Ureter (tissue), 1 donor: ENCODE measurements around the gene DVL3. TPM values are rescaled to one million over a fixed set of nuclear protein-coding genes. Genes with fewer than 3 reads are reported as not detected.
A peak's percentile ranks its signal among the peaks of the same experiment; 100 is the strongest.
"Not testable (repeated sequence)": the region's sequence is repeated elsewhere in the genome, so short reads cannot be mapped to it uniquely, and the experiment has no call there.

Experiments
- DNase-seq: peaks from one replicate; pipeline ENCODE4 v3.0.0-alpha.2; 2020; ENCODE audit warnings: low spot score
- total RNA-seq: library from RNA; stranded (reverse); gene quantifications from one replicate; pipeline ENCODE4 v1.2.4, GENCODE V29; 2023
- donor health status: DM: yes; HTN: yes; CAD: no.

The DVL3 gene
- total RNA-seq = 61.1 TPM

GRCh38 chr3:184154885-184155643 lies at the start of gene DVL3:
TSS of gene DVL3 (plus strand) at chr3:184155377. CDS start at chr3:184155636, 259 bp downstream.
- no peak for DNase-seq

GRCh38 chr3:184110316-184110725 lies 44.9 kb upstream of the DVL3 start:
- no peak for DNase-seq

- no peak for DNase-seq
These were observed 39.2 kb upstream of the DVL3 start for GRCh38 chr3:184116017-184116416.

- no peak for DNase-seq
These were observed 37.5 kb upstream of the DVL3 start for GRCh38 chr3:184117636-184118035.

GRCh38 chr3:184121031-184121430 lies 34.1 kb upstream of the DVL3 start:
- DNase-seq = not testable (repeated sequence)

GRCh38 chr3:184126006-184126405 lies 29.2 kb upstream of the DVL3 start:
- DNase-seq = no peak

GRCh38 chr3:184129012-184129411 lies 26.2 kb upstream of the DVL3 start:
- DNase-seq = no peak

GRCh38 chr3:184132945-184133344 lies 22.2 kb upstream of the DVL3 start:
- no peak for DNase-seq

- DNase-seq = peak; percentile 89
These were observed 21.1 kb upstream of the DVL3 start for GRCh38 chr3:184133840-184134745.

GRCh38 chr3:184134746-184135148 lies 20.4 kb upstream of the DVL3 start:
- DNase-seq = no peak

- DNase-seq = peak; percentile 90
These were observed 19.8 kb upstream of the DVL3 start, which contains the start of gene EIF2B5 for GRCh38 chr3:184135149-184135910. TSS of gene EIF2B5 (plus strand) at chr3:184135358. CDS start at chr3:184135386, 28 bp downstream.

- DNase-seq = no peak
These were observed 19.3 kb upstream of the DVL3 start for GRCh38 chr3:184135911-184136260.

- no peak for DNase-seq
These were observed 14.7 kb upstream of the DVL3 start for GRCh38 chr3:184140436-184140835.

GRCh38 chr3:184142199-184142598 lies 13.0 kb upstream of the DVL3 start:
- no peak for DNase-seq

- no peak for DNase-seq
These were observed 11.8 kb upstream of the DVL3 start for GRCh38 chr3:184143327-184143726.

- DNase-seq = no peak
These were observed 10.7 kb upstream of the DVL3 start for GRCh38 chr3:184144505-184144904.

- no peak for DNase-seq
These were observed 10.1 kb upstream of the DVL3 start for GRCh38 chr3:184145111-184145524.

- no peak for DNase-seq
These were observed 9.4 kb upstream of the DVL3 start for GRCh38 chr3:184145751-184146270.

GRCh38 chr3:184148076-184148475 lies 7.1 kb upstream of the DVL3 start:
- DNase-seq = no peak

- DNase-seq = no peak
These were observed 6.1 kb upstream of the DVL3 start for GRCh38 chr3:184149123-184149522.

- not testable (repeated sequence) for DNase-seq
These were observed 5.4 kb upstream of the DVL3 start for GRCh38 chr3:184149770-184150169.
